Activated T-cell treated with anti-CD3 and anti-CD28 coated beads, Interleukin-2, amount 50 U/mL, for 72 hours (primary cell): ENCODE results near the gene R3HDM1. TPM values are rescaled to one million over a fixed set of nuclear protein-coding genes. Genes with fewer than 3 reads are reported as not detected.
A peak's percentile ranks its signal among the peaks of the same experiment; 100 is the strongest.
"Not testable (repeated sequence)": the region's sequence is repeated elsewhere in the genome, so short reads cannot be mapped to it uniquely, and the experiment has no call there.

ENCODE experiments used
- ATAC-seq, 2 donors: fragments of 150-1000 bp; cut with Tn5 transposase; replicated peaks in 1 of 2; 2 replicates each; pipeline ENCODE4 v1.10.0; 2021; ENCODE audit warnings: moderate library complexity in 2 of 2, mild to moderate bottlenecking in 1 of 2
- DNase-seq, 2 donors: peaks; one replicate each; pipeline ENCODE4 v3.0.0; 2021 to 2022; ENCODE audit warnings: mixed read lengths in 1 of 2
- H3K27ac Mint-ChIP-seq: one replicate; pipeline ENCODE4 v1.8.0; 2022; ENCODE audit warnings: mild to moderate bottlenecking, moderate library complexity, mixed read lengths
- H3K27me3 Mint-ChIP-seq: one replicate; pipeline ENCODE4 v1.8.0; 2022; ENCODE audit warnings: low read depth, mixed read lengths
- H3K36me3 Mint-ChIP-seq, 2 donors: one replicate each; pipeline ENCODE4 v1.8.0; 2022; ENCODE audit warnings: mixed read lengths in 2 of 2, mild to moderate bottlenecking in 1 of 2; ENCODE audit not compliant: insufficient read depth in 2 of 2
- H3K4me1 Mint-ChIP-seq: one replicate; pipeline ENCODE4 v1.8.0; 2022; ENCODE audit warnings: low read depth, mixed read lengths
- H3K4me3 Mint-ChIP-seq, 2 donors: one replicate each; pipeline ENCODE4 v1.8.0; 2022; ENCODE audit warnings: mild to moderate bottlenecking in 2 of 2, mixed read lengths in 2 of 2, moderate library complexity in 2 of 2
- H3K9me3 Mint-ChIP-seq, 2 donors: one replicate each; pipeline ENCODE4 v1.8.0; 2022; ENCODE audit warnings: mixed read lengths in 2 of 2
- total RNA-seq, 2 donors: library from RNA; stranded (reverse); gene quantifications; one replicate each; pipeline ENCODE4 v1.2.3, GENCODE V29; 2022

The R3HDM1 gene
- total RNA-seq, 2 donors from 2014 or later = 47.7 to 50.4 TPM

GRCh38 chr2:135708159-135708558 lies 176.9 kb downstream of the R3HDM1 start:
- DNase-seq = no peak
- no peak for ATAC-seq
- Mint-ChIP-seq H3K36me3 (no peaks in the 10 kb centered on the region), H3K4me3 (no peak overlapping the region), H3K27ac (no peak overlapping the region), H3K4me1 (no peaks in the 10 kb centered on the region), H3K9me3 (no peaks in the 10 kb centered on the region), H3K27me3 (no peaks in the 10 kb centered on the region)

GRCh38 chr2:135709992-135710391 lies 178.7 kb downstream of the R3HDM1 start:
- Mint-ChIP-seq H3K27ac (no peak overlapping the region), H3K4me1 (no peaks in the 10 kb centered on the region), H3K9me3 (no peaks in the 10 kb centered on the region), H3K4me3 (no peak overlapping the region), H3K36me3 (peaks cover 0 to 3% of the 10 kb centered on the region in 2 donors), H3K27me3 (no peaks in the 10 kb centered on the region)
- ATAC-seq = peak; percentile 49 to 58
- peak; percentile 60 to 81 for DNase-seq

GRCh38 chr2:135715086-135715485 lies 183.8 kb downstream of the R3HDM1 start:
- H3K4me1 Mint-ChIP-seq, H3K27ac Mint-ChIP-seq, H3K4me3 Mint-ChIP-seq, DNase-seq, H3K27me3 Mint-ChIP-seq, ATAC-seq, H3K9me3 Mint-ChIP-seq: not testable (repeated sequence)
- peaks cover 0 to 10% of the 10 kb centered on the region in 2 donors for H3K36me3 Mint-ChIP-seq

GRCh38 chr2:135728064-135728743 lies 196.9 kb downstream of the R3HDM1 start:
- peaks cover 0 to 3% of the 10 kb centered on the region in 2 donors for H3K36me3 Mint-ChIP-seq
- H3K4me1 Mint-ChIP-seq = peaks cover 6% of the 10 kb centered on the region
- no peak overlapping the region for H3K4me3 Mint-ChIP-seq
- no peaks in the 10 kb centered on the region for H3K27me3 Mint-ChIP-seq
- DNase-seq (no peak), ATAC-seq (no peak)
- H3K9me3 Mint-ChIP-seq = no peaks in the 10 kb centered on the region
- H3K27ac Mint-ChIP-seq = no peak overlapping the region

- no peak overlapping the region for H3K27ac Mint-ChIP-seq
- ATAC-seq = peak; percentile 28 to 32
These were observed 201.3 kb downstream of the R3HDM1 start for GRCh38 chr2:135732561-135732960.

GRCh38 chr2:135733045-135733444 lies 201.8 kb downstream of the R3HDM1 start:
- no peak for DNase-seq
- ATAC-seq = peak in 1 of 2 donors; percentile 22
- Mint-ChIP-seq H3K9me3 (peaks cover 0 to 3% of the 10 kb centered on the region in 2 donors), H3K27me3 (no peaks in the 10 kb centered on the region), H3K27ac (no peak overlapping the region), H3K4me1 (peaks cover 6% of the 10 kb centered on the region), H3K4me3 (no peak overlapping the region), H3K36me3 (no peaks in the 10 kb centered on the region)

More at GRCh38 chr2:135732561-135732960, 201.3 kb downstream of the R3HDM1 start:
- Mint-ChIP-seq H3K4me3 (peak overlapping the region in 1 of 2 donors; percentile 4), H3K9me3 (peaks cover 0 to 3% of the 10 kb centered on the region in 2 donors), H3K36me3 (no peaks in the 10 kb centered on the region), H3K4me1 (peaks cover 6% of the 10 kb centered on the region), H3K27me3 (no peaks in the 10 kb centered on the region)
- no peak for DNase-seq

- DNase-seq (no peak), ATAC-seq (no peak)
- H3K4me1 Mint-ChIP-seq = peaks cover 6% of the 10 kb centered on the region
- no peaks in the 10 kb centered on the region for H3K27me3 Mint-ChIP-seq
- no peak overlapping the region for H3K4me3 Mint-ChIP-seq
- no peak overlapping the region for H3K27ac Mint-ChIP-seq
- H3K9me3 Mint-ChIP-seq = peaks cover 2 to 4% of the 10 kb centered on the region in 2 donors
- H3K36me3 Mint-ChIP-seq = no peaks in the 10 kb centered on the region
These were observed 205.3 kb downstream of the R3HDM1 start for GRCh38 chr2:135736546-135736945.

- peaks cover 23% of the 10 kb centered on the region for H3K4me1 Mint-ChIP-seq
These were observed 208.9 kb downstream of the R3HDM1 start for GRCh38 chr2:135740206-135740605.

GRCh38 chr2:135741043-135741394 lies 209.7 kb downstream of the R3HDM1 start:
- Mint-ChIP-seq H3K36me3 (peaks cover 3 to 5% of the 10 kb centered on the region in 2 donors), H3K27ac (no peak overlapping the region), H3K9me3 (peaks cover 2 to 4% of the 10 kb centered on the region in 2 donors), H3K4me1 (peaks cover 29% of the 10 kb centered on the region), H3K4me3 (no peak overlapping the region), H3K27me3 (no peaks in the 10 kb centered on the region)
- DNase-seq = no peak
- ATAC-seq = no peak

More at GRCh38 chr2:135740206-135740605, 208.9 kb downstream of the R3HDM1 start:
- ATAC-seq (no peak), DNase-seq (no peak)
- Mint-ChIP-seq H3K27me3 (no peaks in the 10 kb centered on the region), H3K4me3 (no peak overlapping the region), H3K9me3 (peaks cover 2 to 4% of the 10 kb centered on the region in 2 donors), H3K36me3 (peaks cover 2 to 5% of the 10 kb centered on the region in 2 donors), H3K27ac (no peak overlapping the region)

- H3K9me3 Mint-ChIP-seq = peaks cover 2 to 4% of the 10 kb centered on the region in 2 donors
- DNase-seq = peak; percentile 92 to 95
- H3K36me3 Mint-ChIP-seq = peaks cover 5 to 9% of the 10 kb centered on the region in 2 donors
- peak; percentile 94 for ATAC-seq
- no peaks in the 10 kb centered on the region for H3K27me3 Mint-ChIP-seq
- H3K4me3 Mint-ChIP-seq = peak within 1 kb of the TSS; percentile 95 to 99
- peaks cover 35% of the 10 kb centered on the region for H3K4me1 Mint-ChIP-seq
- H3K27ac Mint-ChIP-seq = peak within 1 kb of the TSS; percentile 100
These were observed 210.4 kb downstream of the R3HDM1 start, which contains the start of gene UBXN4 for GRCh38 chr2:135741395-135742324. Gene UBXN4 (plus strand): TSS chr2:135741855. CDS start chr2:135741930, 75 bp downstream.

- peaks cover 1 to 2% of the 10 kb centered on the region in 2 donors for H3K9me3 Mint-ChIP-seq
- H3K36me3 Mint-ChIP-seq = peaks cover 5 to 10% of the 10 kb centered on the region in 2 donors
- ATAC-seq = peak; percentile 17 to 26
- peak overlapping the region; percentile 100 for H3K27ac Mint-ChIP-seq
- H3K4me3 Mint-ChIP-seq = peak overlapping the region; percentile 95 to 99
- H3K27me3 Mint-ChIP-seq = no peaks in the 10 kb centered on the region
- peaks cover 38% of the 10 kb centered on the region for H3K4me1 Mint-ChIP-seq
- DNase-seq = peak in 1 of 2 donors; percentile 53
These were observed 211.1 kb downstream of the R3HDM1 start for GRCh38 chr2:135742325-135742757.

GRCh38 chr2:135743860-135744259 lies 212.6 kb downstream of the R3HDM1 start:
- Mint-ChIP-seq H3K27me3 (no peaks in the 10 kb centered on the region), H3K9me3 (peaks cover 1 to 2% of the 10 kb centered on the region in 2 donors), H3K27ac (peak overlapping the region; percentile 86), H3K4me1 (peaks cover 38% of the 10 kb centered on the region), H3K4me3 (peak overlapping the region; percentile 67 to 92), H3K36me3 (peaks cover 6 to 10% of the 10 kb centered on the region in 2 donors)
- no peak for ATAC-seq
- DNase-seq = no peak
